Measurements from ENCODE around the gene ZNF862.
A peak's percentile ranks its signal among the peaks of the same experiment; 100 is the strongest.

ZNF862 gene

GRCh38 chr7:149866779-149867447 lies 28.7 kb downstream of the ZNF862 start:
- no peak for DNase-seq (ENCODE audit: low spot score)
- no peak for TF ChIP-seq CTCF (IDR thresholded peaks at IDR 0.05; ENCODE audit: extremely low read depth, insufficient read depth, missing control alignments)
- in situ Hi-C loops (cut with MboI; ENCODE audit: low pct_unique_long_range_greater_than_20kb, low sequenced_read_pairs, unreplicated experiment) = no loop called here

GRCh38 chr7:149867762-149868622 lies 29.8 kb downstream of the ZNF862 start:
- no peak for TF ChIP-seq CTCF (IDR thresholded peaks at IDR 0.05; ENCODE audit: extremely low read depth, insufficient read depth, missing control alignments)
- DNase-seq (ENCODE audit: low spot score) = no peak
- in situ Hi-C loops (cut with MboI; ENCODE audit: low pct_unique_long_range_greater_than_20kb, low sequenced_read_pairs, unreplicated experiment) = no loop called here

- in situ Hi-C loops (cut with MboI; ENCODE audit: low pct_unique_long_range_greater_than_20kb, low sequenced_read_pairs, unreplicated experiment) = no loop called here
- DNase-seq (ENCODE audit: low spot score) = no peak
- no peak for TF ChIP-seq CTCF (IDR thresholded peaks at IDR 0.05; ENCODE audit: extremely low read depth, insufficient read depth, missing control alignments)
Measured at GRCh38 chr7:149868623-149869290, 30.6 kb downstream of the ZNF862 start.

GRCh38 chr7:149869291-149869650 lies 31.1 kb downstream of the ZNF862 start:
- in situ Hi-C loops (cut with MboI; ENCODE audit: low pct_unique_long_range_greater_than_20kb, low sequenced_read_pairs, unreplicated experiment) = no loop called here
- DNase-seq (ENCODE audit: low spot score) = no peak
- TF ChIP-seq CTCF (IDR thresholded peaks at IDR 0.05; ENCODE audit: extremely low read depth, insufficient read depth, missing control alignments) = no peak

- in situ Hi-C loops (cut with MboI; ENCODE audit: low pct_unique_long_range_greater_than_20kb, low sequenced_read_pairs, unreplicated experiment) = no loop called here
- DNase-seq (ENCODE audit: low spot score) = peak; percentile 27
Measured at GRCh38 chr7:149869867-149870266, 31.7 kb downstream of the ZNF862 start.

More at GRCh38 chr7:149869867-149870266, 31.7 kb downstream of the ZNF862 start:
- no peak for TF ChIP-seq CTCF (IDR thresholded peaks at IDR 0.05; ENCODE audit: extremely low read depth, insufficient read depth, missing control alignments)
